IPS DF 19.7 (cell line): ENCODE measurements around the gene SHANK3.

Source experiments
- DNase-seq: peaks from one replicate; pipeline ENCODE4 v3.0.0-alpha.2; 2013; ENCODE audit warnings: low read depth, low spot score

SHANK3 gene

GRCh38 chr22:50712341-50713007 is 39.9 kb downstream of the SHANK3 start:
- no peak for DNase-seq

GRCh38 chr22:50713008-50713385 is 40.4 kb downstream of the SHANK3 start:
- DNase-seq: no peak

DNA sequence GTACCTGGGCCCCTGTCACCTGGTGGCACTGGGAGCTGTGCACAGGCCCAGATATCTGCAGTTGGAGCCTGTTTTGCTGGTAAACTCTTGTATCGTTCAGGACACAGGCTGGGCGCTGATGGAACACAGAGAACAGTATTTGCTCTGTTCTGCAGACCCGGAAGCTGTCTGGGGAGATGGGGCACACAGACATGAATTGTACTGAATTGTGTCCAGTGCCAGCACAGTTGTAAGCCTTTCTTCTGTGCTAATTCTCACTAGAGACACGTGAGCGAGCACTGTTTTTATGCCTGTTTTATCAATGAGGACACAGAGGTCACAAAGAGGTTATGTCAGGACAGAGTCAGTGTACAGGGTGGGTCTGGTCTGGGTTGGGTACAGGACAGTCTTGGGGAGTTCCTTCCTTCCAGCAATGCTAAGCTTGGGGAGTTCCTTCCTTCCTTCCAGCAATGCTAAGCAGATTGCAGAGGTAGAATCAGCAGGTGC is 41.0 kb downstream of the SHANK3 start:
- no peak for DNase-seq

DNA sequence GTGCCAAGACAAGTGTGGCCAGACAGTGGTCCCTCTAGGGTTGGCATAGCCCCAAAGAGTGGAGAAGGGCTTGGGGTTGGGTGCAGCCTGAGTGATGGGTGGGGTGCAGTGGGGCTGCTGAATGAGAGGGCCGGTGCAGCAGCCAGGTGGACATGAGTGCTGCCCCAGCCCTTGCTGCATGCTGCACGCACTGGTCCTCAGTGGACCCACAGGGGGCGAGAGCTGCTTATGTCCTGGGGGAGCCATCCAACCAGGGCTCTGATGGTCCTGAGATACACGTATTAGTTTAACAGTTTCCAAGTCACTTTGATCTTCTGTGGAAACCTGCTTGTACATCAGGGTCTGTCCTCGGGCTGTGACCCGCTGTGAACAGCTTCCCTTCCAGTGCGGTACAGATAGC is 41.5 kb downstream of the SHANK3 start:
- no peak for DNase-seq

GRCh38 chr22:50714631-50715179 is 42.1 kb downstream of the SHANK3 start:
- DNase-seq: no peak

GRCh38 chr22:50715250-50715649 is 42.6 kb downstream of the SHANK3 start:
- DNase-seq: no peak

DNA sequence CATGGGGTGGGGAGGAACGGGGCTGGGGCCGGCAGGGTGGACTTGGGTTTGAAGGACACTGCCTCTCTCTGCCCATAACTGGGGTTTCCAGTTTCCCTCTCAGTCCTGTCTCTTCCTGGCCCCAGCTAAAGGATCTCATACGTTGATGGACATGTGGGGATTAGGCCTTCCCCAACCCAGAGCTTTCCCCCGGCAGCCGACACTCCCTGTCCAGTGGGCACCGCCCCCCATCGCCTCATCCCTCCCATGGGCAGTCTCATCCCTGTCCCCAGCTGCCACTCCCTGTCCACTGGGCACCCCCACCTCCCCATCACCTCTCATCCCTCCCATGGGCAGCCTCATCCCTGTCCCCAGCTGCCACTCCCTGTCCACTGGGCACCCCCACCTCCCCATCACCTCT is 43.2 kb downstream of the SHANK3 start:
- DNase-seq: no peak

- no peak for DNase-seq
These were observed 43.8 kb downstream of the SHANK3 start for GRCh38 chr22:50716290-50717024.

GRCh38 chr22:50717709-50718351 is 45.2 kb downstream of the SHANK3 start:
- DNase-seq: no peak

- no peak for DNase-seq
These were observed 45.7 kb downstream of the SHANK3 start for GRCh38 chr22:50718352-50718709.

DNA sequence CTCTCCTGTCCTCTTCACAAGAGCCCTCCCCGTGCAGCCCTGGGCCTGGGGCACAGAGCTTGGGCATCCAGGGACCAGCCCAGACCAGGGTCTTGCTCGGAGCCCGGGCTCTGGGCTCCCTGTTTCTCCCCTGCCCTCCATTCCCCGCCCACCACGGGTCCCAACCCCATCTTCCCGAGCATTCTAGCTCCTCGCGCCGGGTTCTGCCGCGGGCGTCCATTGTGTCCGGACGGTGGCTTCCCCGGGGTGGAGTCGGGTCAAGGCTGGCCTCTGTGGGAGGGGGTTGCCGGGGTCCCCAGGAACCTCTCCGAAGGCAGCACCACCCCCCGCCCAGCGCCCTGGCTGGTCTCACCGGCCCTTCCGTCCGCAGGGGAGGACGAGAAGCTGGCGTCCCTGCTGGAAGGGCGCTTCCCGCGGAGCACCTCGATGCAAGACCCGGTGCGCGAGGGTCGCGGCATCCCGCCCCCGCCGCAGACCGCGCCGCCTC is 47.2 kb downstream of the SHANK3 start:
- no peak for DNase-seq

- no peak for DNase-seq
These were observed 48.0 kb downstream of the SHANK3 start for GRCh38 chr22:50720301-50721256.

- DNase-seq: no peak
These were observed 48.7 kb downstream of the SHANK3 start for GRCh38 chr22:50721257-50721844.

DNA sequence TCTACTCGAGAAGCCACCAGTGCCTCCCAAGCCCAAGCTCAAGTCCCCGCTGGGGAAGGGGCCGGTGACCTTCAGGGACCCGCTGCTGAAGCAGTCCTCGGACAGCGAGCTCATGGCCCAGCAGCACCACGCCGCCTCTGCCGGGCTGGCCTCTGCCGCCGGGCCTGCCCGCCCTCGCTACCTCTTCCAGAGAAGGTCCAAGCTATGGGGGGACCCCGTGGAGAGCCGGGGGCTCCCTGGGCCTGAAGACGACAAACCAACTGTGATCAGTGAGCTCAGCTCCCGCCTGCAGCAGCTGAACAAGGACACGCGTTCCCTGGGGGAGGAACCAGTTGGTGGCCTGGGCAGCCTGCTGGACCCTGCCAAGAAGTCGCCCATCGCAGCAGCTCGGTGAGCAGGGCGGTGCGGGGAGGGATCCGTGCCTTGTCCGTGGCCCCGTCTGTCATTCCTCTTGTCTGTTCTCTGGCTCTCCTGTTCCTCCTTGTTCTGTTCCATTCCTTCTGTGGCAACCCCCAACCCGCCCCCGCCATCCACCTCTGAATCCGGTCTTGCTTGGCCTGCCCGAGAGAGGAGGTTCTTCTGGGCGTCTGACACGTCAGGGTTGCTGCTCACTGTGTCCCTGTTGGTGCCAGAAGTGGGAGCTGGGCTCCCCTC is 49.6 kb downstream of the SHANK3 start:
- no peak for DNase-seq
